Gastroesophageal sphincter (tissue), 4 donors: ENCODE data around the gene PRDM16. TPM values are rescaled to one million over a fixed set of nuclear protein-coding genes. Genes with fewer than 3 reads are reported as not detected.

ENCODE experiments used
- ATAC-seq: fragments of 150-250 bp; one replicate; pipeline ENCODE4 v1.9.1; 2016; ENCODE audit warnings: mild to moderate bottlenecking, moderate library complexity
- H3K27ac ChIP-seq, 4 donors: fragments of 200-600 bp; sonication (generic) in 3 of 4; 1 replicate in 3 of 4; 2 replicates in 1 of 4; pipeline ENCODE4 v1.5.1; 2016 to 2019
- H3K27me3 ChIP-seq: fragments of 200-600 bp; sonication (generic); one replicate; pipeline ENCODE4 v1.5.1; 2019
- H3K36me3 ChIP-seq, 2 donors: fragments of 200-600 bp; sonication (generic); one replicate each; pipeline ENCODE4 v1.5.1; 2019; ENCODE audit warnings: control low read depth in 1 of 2
- H3K4me1 ChIP-seq, 3 donors: fragments of 200-600 bp; sonication (generic); 1 replicate in 2 of 3; 2 replicates in 1 of 3; pipeline ENCODE4 v1.5.1; 2016 to 2019; ENCODE audit warnings: control low read depth in 2 of 3
- H3K4me3 ChIP-seq, 2 donors: fragments of 200-600 bp; sonication (generic); one replicate each; pipeline ENCODE4 v1.5.1; 2019; ENCODE audit warnings: mild to moderate bottlenecking in 1 of 2, moderate library complexity in 1 of 2
- H3K9me3 ChIP-seq, 3 donors: fragments of 200-600 bp; sonication (generic); one replicate each; pipeline ENCODE4 v1.5.1; 2017 to 2019; ENCODE audit warnings: control low read depth in 2 of 3
- CTCF ChIP-seq, 4 experiments: fragments of 200-600 bp in 2 of 4; fragments of 450-650 bp in 2 of 4; sonication (generic) in 1 of 4; IDR thresholded peaks; one replicate each; pipeline ENCODE4 v1.5.1; 2017 to 2019; ENCODE audit warnings: antibody characterized with exemption in 4 of 4, mild to moderate bottlenecking in 2 of 4, moderate library complexity in 2 of 4
- EP300 ChIP-seq: sonication (generic); formaldehyde crosslinking; IDR thresholded peaks from one replicate; pipeline ENCODE4 v1.6.1; 2017; ENCODE audit warnings: antibody characterized with exemption, mild to moderate bottlenecking
- POLR2A ChIP-seq, 2 donors: fragments of 450-650 bp; IDR thresholded peaks; one replicate each; pipeline ENCODE4 v1.6.1; 2017; ENCODE audit warnings: antibody characterized with exemption in 2 of 2, mild to moderate bottlenecking in 2 of 2, moderate library complexity in 1 of 2
- POLR2AphosphoS5 ChIP-seq: sonication (generic); formaldehyde crosslinking; IDR thresholded peaks from one replicate; pipeline ENCODE4 v1.6.1; 2017; ENCODE audit warnings: antibody characterized with exemption
- WGBS, 2 donors: methylation state at CpG; one replicate each; pipeline ENCODE4 v1.1.5; 2018; ENCODE audit warnings: low coverage in 1 of 2; 5-methylcytosine and 5-hydroxymethylcytosine counted together
- total RNA-seq, 4 donors: library from RNA; depleted of rRNA; stranded (reverse); fragments of >200 nt; gene quantifications; one replicate each; pipeline ENCODE4 v1.1.0, GENCODE V29; 2016

PRDM16 gene
- total RNA-seq, 4 donors from 2014 or later: 1.1 to 3.4 (median 1.6) TPM

GRCh38 chr1:3377604-3378279, 308.7 kb downstream of the PRDM16 start:
- Histone ChIP-seq H3K4me3 (no peak overlapping the region), H3K27ac (no peak overlapping the region)

GRCh38 chr1:3378411-3379208, 309.6 kb downstream of the PRDM16 start:
- TF ChIP-seq POLR2A (IDR thresholded peaks at IDR 0.05): no peak
- no peak for TF ChIP-seq POLR2AphosphoS5
- TF ChIP-seq EP300: no peak
- no peak for TF ChIP-seq CTCF (IDR thresholded peaks at IDR 0.05)
- Histone ChIP-seq H3K36me3 (no peaks in the 10 kb centered on the region), H3K27me3 (peaks cover 54% of the 10 kb centered on the region), H3K4me1 (no peaks in the 10 kb centered on the region), H3K4me3 (no peak overlapping the region), H3K9me3 (no peaks in the 10 kb centered on the region), H3K27ac (no peak overlapping the region)
- WGBS, 2 donors: no CpG with 5 or more reads among the region's 17 CpGs
- ATAC-seq: no peak

More at GRCh38 chr1:3377604-3378279, 308.7 kb downstream of the PRDM16 start:
- 81% methylated on average over 4 of the region's 24 CpGs; no CpG with 5 or more reads in 1 of the 2 donors for WGBS, 2 donors
- Histone ChIP-seq H3K9me3 (no peaks in the 10 kb centered on the region), H3K27me3 (peaks cover 45% of the 10 kb centered on the region), H3K36me3 (no peaks in the 10 kb centered on the region), H3K4me1 (no peaks in the 10 kb centered on the region)
- no peak for TF ChIP-seq POLR2AphosphoS5
- no peak for TF ChIP-seq EP300
- no peak for ATAC-seq

GRCh38 chr1:3379934-3380333, 310.9 kb downstream of the PRDM16 start:
- TF ChIP-seq EP300 (no peak), POLR2AphosphoS5 (no peak), CTCF (IDR thresholded peaks at IDR 0.05) (no peak), POLR2A (IDR thresholded peaks at IDR 0.05) (no peak)
- 77% methylated on average over 3 of the region's 6 CpGs; no CpG with 5 or more reads in 1 of the 2 donors for WGBS, 2 donors

GRCh38 chr1:3380469-3380868, 311.5 kb downstream of the PRDM16 start:
- H3K4me1 ChIP-seq: no peaks in the 10 kb centered on the region
- TF ChIP-seq EP300 (no peak), CTCF (IDR thresholded peaks at IDR 0.05) (no peak), POLR2A (IDR thresholded peaks at IDR 0.05) (no peak), POLR2AphosphoS5 (no peak)
- no peaks in the 10 kb centered on the region for H3K9me3 ChIP-seq
- H3K27me3 ChIP-seq: peaks cover 64% of the 10 kb centered on the region
- 100% methylated on average over 1 of the region's 11 CpGs; no CpG with 5 or more reads in 1 of the 2 donors for WGBS, 2 donors
- H3K4me3 ChIP-seq: no peak overlapping the region
- no peak for ATAC-seq
- no peaks in the 10 kb centered on the region for H3K36me3 ChIP-seq
- H3K27ac ChIP-seq: no peak overlapping the region

More at GRCh38 chr1:3379934-3380333, 310.9 kb downstream of the PRDM16 start:
- Histone ChIP-seq H3K4me1 (no peaks in the 10 kb centered on the region), H3K9me3 (no peaks in the 10 kb centered on the region), H3K27me3 (peaks cover 60% of the 10 kb centered on the region), H3K4me3 (no peak overlapping the region), H3K36me3 (no peaks in the 10 kb centered on the region), H3K27ac (no peak overlapping the region)
- ATAC-seq: no peak

- Histone ChIP-seq H3K27ac (no peak overlapping the region), H3K27me3 (peaks cover 64% of the 10 kb centered on the region), H3K4me3 (no peak overlapping the region), H3K9me3 (no peaks in the 10 kb centered on the region), H3K36me3 (no peaks in the 10 kb centered on the region), H3K4me1 (no peaks in the 10 kb centered on the region)
- TF ChIP-seq POLR2A (IDR thresholded peaks at IDR 0.05): no peak
- TF ChIP-seq CTCF (IDR thresholded peaks at IDR 0.05): no peak
- no peak for TF ChIP-seq POLR2AphosphoS5
- TF ChIP-seq EP300: no peak
- ATAC-seq: no peak
- 97% methylated on average over 5 of the region's 10 CpGs; no CpG with 5 or more reads in 1 of the 2 donors for WGBS, 2 donors
Observed at GRCh38 chr1:3381901-3382300, 312.9 kb downstream of the PRDM16 start.
